GM10266 (cell line): Measurements from ENCODE around the gene PKP4.

Source experiments
- DNase-seq: peaks from one replicate; pipeline ENCODE4 v3.0.0; 2012; ENCODE audit errors: extremely low spot score
- TF ChIP-seq, protein P1 (sequence below): IDR thresholded peaks from 2 replicates; pipeline ENCODE4 v1.5.1; 2012; ENCODE audit warnings: mild to moderate bottlenecking, low read depth; ENCODE audit not compliant: control insufficient read depth, insufficient read depth; ENCODE audit errors: missing control alignments

PKP4 gene

DNA sequence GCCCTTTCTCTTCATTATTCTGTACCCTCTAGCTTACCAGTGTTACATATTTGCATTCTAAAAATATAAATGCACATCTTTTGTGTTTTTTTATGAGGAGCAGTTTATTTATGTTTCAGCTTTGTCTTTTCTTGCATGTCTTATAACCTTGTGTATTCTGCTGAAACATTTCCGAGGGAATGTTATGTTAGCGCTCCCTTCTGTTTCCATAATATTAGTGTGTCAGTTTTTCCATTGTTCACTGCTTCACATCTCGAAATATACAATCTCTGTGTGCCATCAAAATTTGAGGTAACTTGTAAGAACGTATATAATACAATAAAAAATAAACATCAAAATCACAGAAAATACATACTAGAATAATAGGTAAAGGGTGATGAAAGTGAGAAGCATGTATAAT lies 153.3 kb downstream of the PKP4 start:
- TF ChIP-seq, protein P1, sequence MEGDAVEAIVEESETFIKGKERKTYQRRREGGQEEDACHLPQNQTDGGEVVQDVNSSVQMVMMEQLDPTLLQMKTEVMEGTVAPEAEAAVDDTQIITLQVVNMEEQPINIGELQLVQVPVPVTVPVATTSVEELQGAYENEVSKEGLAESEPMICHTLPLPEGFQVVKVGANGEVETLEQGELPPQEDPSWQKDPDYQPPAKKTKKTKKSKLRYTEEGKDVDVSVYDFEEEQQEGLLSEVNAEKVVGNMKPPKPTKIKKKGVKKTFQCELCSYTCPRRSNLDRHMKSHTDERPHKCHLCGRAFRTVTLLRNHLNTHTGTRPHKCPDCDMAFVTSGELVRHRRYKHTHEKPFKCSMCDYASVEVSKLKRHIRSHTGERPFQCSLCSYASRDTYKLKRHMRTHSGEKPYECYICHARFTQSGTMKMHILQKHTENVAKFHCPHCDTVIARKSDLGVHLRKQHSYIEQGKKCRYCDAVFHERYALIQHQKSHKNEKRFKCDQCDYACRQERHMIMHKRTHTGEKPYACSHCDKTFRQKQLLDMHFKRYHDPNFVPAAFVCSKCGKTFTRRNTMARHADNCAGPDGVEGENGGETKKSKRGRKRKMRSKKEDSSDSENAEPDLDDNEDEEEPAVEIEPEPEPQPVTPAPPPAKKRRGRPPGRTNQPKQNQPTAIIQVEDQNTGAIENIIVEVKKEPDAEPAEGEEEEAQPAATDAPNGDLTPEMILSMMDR = no peak
- DNase-seq = no peak

DNA sequence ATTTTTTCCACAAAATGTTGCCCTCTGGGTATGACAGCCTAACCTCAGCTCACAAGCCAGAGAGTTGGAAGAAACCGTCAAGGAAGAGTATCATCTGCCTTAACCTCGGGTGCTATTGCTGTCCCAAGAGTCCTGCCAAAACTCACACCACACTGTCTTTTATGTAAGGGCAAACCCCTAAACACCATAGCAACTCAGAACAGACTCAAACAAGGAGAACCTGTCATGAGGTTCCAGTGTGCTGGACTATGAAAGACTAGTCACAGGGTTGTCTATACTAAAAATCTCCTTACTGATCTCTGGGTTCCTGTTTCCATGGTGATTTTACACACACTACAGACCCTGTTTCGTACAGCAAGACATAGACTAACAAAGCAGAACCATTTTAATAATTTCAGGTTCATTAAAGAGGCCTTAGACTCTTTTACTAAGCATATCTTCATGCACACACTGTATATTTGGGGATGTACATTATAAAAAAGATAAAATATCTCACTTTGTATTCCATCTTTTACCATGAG lies 159.8 kb downstream of the PKP4 start:
- TF ChIP-seq, protein P1 = no peak
- DNase-seq = no peak

DNA sequence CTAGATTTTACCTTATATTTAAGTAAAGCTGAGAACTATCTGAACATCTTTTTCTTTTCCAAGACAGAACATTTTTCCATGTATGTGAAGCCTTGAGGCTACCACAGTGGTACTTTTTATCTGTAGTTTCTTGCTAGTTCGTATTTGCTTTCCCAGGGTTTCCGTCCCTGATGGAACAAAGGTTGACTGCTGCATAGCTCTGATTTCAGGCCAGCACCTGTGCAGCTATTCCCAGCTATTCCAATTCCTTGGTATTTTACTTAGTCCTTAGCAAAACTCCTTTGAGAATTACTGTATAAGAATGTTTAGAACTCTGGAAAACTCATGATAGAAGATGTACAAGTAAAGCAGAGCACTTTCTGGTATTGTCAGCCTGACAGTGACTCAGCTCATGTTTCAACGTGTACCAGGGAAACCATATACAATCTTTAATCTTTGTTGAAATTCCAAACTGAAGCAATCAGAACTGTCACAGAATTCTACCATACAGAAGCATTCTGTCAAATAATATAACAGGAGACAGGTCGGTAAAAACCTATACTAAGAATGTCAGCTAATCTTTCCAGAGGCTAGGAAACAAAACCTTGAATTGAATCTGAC lies 162.2 kb downstream of the PKP4 start:
- no peak for DNase-seq
- TF ChIP-seq, protein P1 = no peak

DNA sequence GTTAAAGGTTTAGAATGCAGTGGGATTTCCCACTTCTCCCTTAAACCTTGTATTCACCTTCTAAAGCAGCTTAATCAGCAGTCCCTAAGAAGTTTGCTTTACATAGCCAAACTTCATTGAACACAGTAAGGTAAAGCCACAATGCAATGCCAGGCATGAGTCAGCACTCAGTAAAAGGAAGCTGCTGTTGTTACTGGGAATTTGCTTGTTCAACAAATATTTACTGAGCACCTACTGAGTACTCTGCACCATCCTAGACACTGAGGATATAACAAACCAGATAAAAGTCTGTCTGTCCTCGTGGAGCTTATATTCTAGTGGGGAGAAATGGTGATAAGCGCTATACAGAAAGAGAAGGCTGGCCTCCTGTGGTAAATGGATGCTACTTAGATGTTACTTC lies 162.7 kb downstream of the PKP4 start:
- no peak for DNase-seq
- TF ChIP-seq, protein P1 = no peak

DNA sequence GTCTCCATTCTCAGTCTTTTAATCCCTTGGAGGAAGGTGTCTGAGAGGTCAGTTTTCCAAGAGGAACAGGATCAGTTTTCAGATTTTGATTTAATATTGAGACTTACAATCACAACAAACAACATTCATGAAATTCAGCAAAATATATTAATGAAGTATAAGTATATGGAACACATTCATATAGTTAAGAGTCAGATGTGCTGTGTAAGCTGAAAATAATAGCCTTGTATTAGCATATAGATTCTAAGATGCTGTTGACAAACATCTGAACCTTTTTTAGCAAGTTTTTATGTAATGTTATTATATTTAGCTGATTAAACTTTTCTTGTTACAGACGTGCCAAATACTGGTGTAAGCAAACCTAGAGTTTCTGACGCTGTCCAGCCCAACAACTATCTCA lies 163.9 kb downstream of the PKP4 start:
- TF ChIP-seq, protein P1 = no peak

DNA sequence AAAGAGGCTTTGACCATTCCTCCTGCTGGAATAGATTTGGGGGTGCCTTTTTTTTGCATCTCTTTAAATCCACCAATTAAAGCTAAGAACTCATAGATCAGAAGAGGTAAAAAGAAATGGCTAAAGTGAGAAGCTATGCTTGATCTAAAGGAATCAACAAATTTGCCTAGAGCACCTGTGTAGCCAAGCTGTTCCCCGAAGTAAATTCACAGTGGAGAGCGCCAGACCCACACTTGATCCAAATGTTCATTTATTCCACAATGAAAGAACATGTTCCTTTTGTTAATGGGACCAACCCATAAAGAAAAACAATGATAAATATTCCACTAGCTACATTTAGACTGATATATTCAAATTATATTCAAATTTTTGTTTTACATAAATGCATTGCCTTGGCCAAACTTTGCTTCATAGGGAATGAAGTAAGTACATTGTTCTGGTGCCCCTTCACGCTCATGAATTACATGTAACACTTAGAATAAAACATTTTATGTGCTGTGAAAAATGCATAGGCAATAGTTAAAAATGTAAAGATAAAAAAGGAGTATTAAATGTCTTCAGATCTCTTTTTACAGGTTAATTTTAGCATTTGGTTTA lies 167.4 kb downstream of the PKP4 start:
- no peak for DNase-seq
- TF ChIP-seq, protein P1 = no peak

More for the DNA sequence above, 163.9 kb downstream of the PKP4 start:
- DNase-seq = no peak

DNA sequence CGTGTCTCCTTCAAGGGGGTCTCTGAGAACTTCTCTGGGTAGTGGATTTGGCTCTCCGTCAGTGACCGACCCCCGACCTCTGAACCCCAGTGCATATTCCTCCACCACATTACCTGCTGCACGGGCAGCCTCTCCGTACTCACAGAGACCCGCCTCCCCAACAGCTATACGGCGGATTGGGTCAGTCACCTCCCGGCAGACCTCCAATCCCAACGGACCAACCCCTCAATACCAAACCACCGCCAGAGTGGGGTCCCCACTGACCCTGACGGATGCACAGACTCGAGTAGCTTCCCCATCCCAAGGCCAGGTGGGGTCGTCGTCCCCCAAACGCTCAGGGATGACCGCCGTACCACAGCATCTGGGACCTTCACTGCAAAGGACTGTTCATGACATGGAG lies 168.2 kb downstream of the PKP4 start:
- TF ChIP-seq, protein P1 = no peak
- DNase-seq = no peak
